Measurements from ENCODE around the gene PLEKHH2.

Gene PLEKHH2

GRCh38 chr2:43810888-43811287, 173.8 kb downstream of the PLEKHH2 start:
- no peak for DNase-seq (ENCODE audit: low read depth in 2 of 2)

GRCh38 chr2:43812006-43812405, 174.9 kb downstream of the PLEKHH2 start:
- no peak for DNase-seq (ENCODE audit: low read depth in 2 of 2)

GRCh38 chr2:43812947-43813346, 175.9 kb downstream of the PLEKHH2 start:
- no peak for DNase-seq (ENCODE audit: low read depth in 2 of 2)

- DNase-seq (ENCODE audit: low read depth in 2 of 2), result no peak
Measured at GRCh38 chr2:43814711-43815110, 177.7 kb downstream of the PLEKHH2 start.

All from stimulated activated CD4-positive, alpha-beta T cell treated with anti-CD3 and anti-CD28 coated beads, Interleukin-12 subunit alpha, Interleukin-12 subunit beta, amount 100 ng/mL, for 24 hours (primary cell).